HCT116 (cell line): Measurements from ENCODE around the gene MXRA7.
"Not testable (repeated sequence)": the region's sequence is repeated elsewhere in the genome, so short reads cannot be mapped to it uniquely, and the experiment has no call there.

ENCODE experiments used
- CEBPB ChIP-seq: IDR thresholded peaks from 2 replicates; pipeline ENCODE4 v1.6.1; 2012; ENCODE audit warnings: low read depth
- CTCF ChIP-seq, 3 experiments: fragments of 200-600 bp in 1 of 3; sonication (generic) in 1 of 3; IDR thresholded peaks in 2 of 3; conservative IDR thresholded peaks in 1 of 3; 2 replicates each; pipeline ENCODE4 v1.5.1; 2012 to 2017; ENCODE audit warnings: low read depth in 2 of 3, low read length in 2 of 3, antibody characterized with exemption in 1 of 3, borderline replicate concordance in 1 of 3, control low read depth in 1 of 3, mild to moderate bottlenecking in 1 of 3, mixed read lengths in 1 of 3, mixed run types in 1 of 3, moderate library complexity in 1 of 3; ENCODE audit not compliant: insufficient read depth in 1 of 3
- ELF1 ChIP-seq: IDR thresholded peaks from 2 replicates; pipeline ENCODE4 v1.6.1; 2012; ENCODE audit warnings: low read depth, borderline replicate concordance
- EZH2 ChIP-seq: fragments of 200-600 bp; sonication (generic); IDR thresholded peaks from 2 replicates; pipeline ENCODE4 v1.6.1; 2017; ENCODE audit warnings: antibody characterized with exemption, mixed run types
- EZH2phosphoT487 ChIP-seq: fragments of 200-600 bp; IDR thresholded peaks from 2 replicates; pipeline ENCODE4 v1.6.1; 2018; ENCODE audit warnings: antibody characterized with exemption, borderline replicate concordance
- MAX ChIP-seq: IDR thresholded peaks from 2 replicates; pipeline ENCODE4 v1.6.1; 2012
- POLR2A ChIP-seq: IDR thresholded peaks from 2 replicates; pipeline ENCODE4 v1.7.0; 2011; ENCODE audit warnings: borderline replicate concordance; ENCODE audit not compliant: insufficient read depth, insufficient read length; ENCODE audit errors: extremely low read depth
- POLR2AphosphoS5 ChIP-seq: IDR thresholded peaks from 2 replicates; pipeline ENCODE4 v1.6.1; 2011; ENCODE audit warnings: mild to moderate bottlenecking, low read depth, low read length, moderate library complexity
- SIN3A ChIP-seq: IDR thresholded peaks from 2 replicates; pipeline ENCODE4 v1.6.1; 2012; ENCODE audit warnings: low read depth
- ZBTB33 ChIP-seq: IDR thresholded peaks from 2 replicates; pipeline ENCODE4 v1.6.1; 2011; ENCODE audit warnings: mild to moderate bottlenecking, low read length, moderate library complexity; ENCODE audit not compliant: insufficient replicate concordance; ENCODE audit errors: extremely low read depth

- TF ChIP-seq ELF1; CTCF (IDR thresholded peaks at IDR 0.05 in 2 of 3, conservative IDR thresholded peaks at IDR 0.05 in 1 of 3; ENCODE audit: borderline replicate concordance in 1 of 3, insufficient read depth in 1 of 3, low read depth in 2 of 3, low read length in 2 of 3); EZH2phosphoT487; POLR2AphosphoS5; SIN3A; POLR2A; MAX; CEBPB; ZBTB33; EZH2: not testable (repeated sequence)
Measured at GRCh38 chr17:76745785-76746184, 35.0 kb upstream of the MXRA7 start.
